ENCODE measurements around the gene CAPNS2. TPM values are rescaled to one million over a fixed set of nuclear protein-coding genes. Genes with fewer than 3 reads are reported as not detected.

CAPNS2 gene
- total RNA-seq, 4 donors from 2014 or later = 0.98 to 4.8 (median 3.6) TPM; not detected in 1

DNA sequence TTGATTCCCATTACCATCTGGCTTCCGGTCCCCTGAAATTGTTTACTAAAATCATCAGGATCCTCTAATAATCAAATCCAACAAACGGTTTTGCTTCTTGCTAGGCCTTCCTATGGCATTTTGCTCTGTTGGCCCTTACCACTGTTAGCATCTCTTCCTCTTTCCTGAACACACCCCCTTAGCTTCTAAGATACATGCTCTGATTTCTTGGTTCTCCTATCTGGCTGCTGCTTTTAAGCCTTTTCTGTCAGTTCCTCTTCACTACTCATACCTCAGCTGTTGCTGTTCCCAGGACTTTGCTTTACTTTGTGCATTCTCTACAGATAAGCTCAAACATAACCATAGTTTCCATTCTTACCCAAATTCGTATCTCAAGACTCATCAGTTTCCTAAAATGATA, 11.4 kb downstream of the CAPNS2 start:
- Histone ChIP-seq H3K27me3 (no peaks in the 10 kb centered on the region), H3K27ac (no peak overlapping the region), H3K9me3 (no peaks in the 10 kb centered on the region), H3K4me1 (peaks cover 0 to 30% (median 3%) of the 10 kb centered on the region in 4 donors), H3K4me3 (no peak overlapping the region), H3K36me3 (peaks cover 0 to 43% (median 2%) of the 10 kb centered on the region in 3 donors)
- no peak for DNase-seq (ENCODE audit: low spot score in 2 of 2)
- 81 to 85% methylated on average over 3 of the region's 3 CpGs for WGBS, 2 donors
- TF ChIP-seq EP300 (IDR thresholded peaks at IDR 0.05) = no peak
- TF ChIP-seq, protein P1, sequence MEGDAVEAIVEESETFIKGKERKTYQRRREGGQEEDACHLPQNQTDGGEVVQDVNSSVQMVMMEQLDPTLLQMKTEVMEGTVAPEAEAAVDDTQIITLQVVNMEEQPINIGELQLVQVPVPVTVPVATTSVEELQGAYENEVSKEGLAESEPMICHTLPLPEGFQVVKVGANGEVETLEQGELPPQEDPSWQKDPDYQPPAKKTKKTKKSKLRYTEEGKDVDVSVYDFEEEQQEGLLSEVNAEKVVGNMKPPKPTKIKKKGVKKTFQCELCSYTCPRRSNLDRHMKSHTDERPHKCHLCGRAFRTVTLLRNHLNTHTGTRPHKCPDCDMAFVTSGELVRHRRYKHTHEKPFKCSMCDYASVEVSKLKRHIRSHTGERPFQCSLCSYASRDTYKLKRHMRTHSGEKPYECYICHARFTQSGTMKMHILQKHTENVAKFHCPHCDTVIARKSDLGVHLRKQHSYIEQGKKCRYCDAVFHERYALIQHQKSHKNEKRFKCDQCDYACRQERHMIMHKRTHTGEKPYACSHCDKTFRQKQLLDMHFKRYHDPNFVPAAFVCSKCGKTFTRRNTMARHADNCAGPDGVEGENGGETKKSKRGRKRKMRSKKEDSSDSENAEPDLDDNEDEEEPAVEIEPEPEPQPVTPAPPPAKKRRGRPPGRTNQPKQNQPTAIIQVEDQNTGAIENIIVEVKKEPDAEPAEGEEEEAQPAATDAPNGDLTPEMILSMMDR (IDR thresholded peaks at IDR 0.05) = no peak
- TF ChIP-seq POLR2A (IDR thresholded peaks at IDR 0.05) = no peak

DNA sequence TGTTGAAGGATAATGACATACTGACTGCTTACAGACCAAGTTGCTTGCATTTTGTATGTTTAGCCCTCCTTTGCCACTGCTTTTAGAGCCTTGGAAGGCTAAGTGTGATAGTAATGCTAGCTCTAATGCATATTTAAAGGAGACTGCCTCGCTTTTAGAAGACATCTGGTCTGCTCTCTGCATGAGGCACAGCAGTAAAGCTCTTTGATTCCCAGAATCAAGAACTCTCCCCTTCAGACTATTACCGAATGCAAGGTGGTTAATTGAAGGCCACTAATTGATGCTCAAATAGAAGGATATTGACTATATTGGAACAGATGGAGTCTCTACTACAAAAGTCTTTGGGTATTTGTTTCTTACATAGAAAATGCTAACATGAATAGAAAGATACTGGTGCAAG, 19.1 kb downstream of the CAPNS2 start:
- H3K36me3 ChIP-seq = peaks cover 0 to 24% (median 0%) of the 10 kb centered on the region in 3 donors
- H3K27me3 ChIP-seq = no peaks in the 10 kb centered on the region
- 47 to 69% methylated on average over 2 of the region's 2 CpGs for WGBS, 2 donors
- no peak for TF ChIP-seq EP300 (IDR thresholded peaks at IDR 0.05)
- no peak for TF ChIP-seq POLR2A (IDR thresholded peaks at IDR 0.05)
- TF ChIP-seq, protein P1 (IDR thresholded peaks at IDR 0.05) = no peak
- H3K27ac ChIP-seq = no peak overlapping the region
- DNase-seq (ENCODE audit: low spot score in 2 of 2) = no peak
- H3K9me3 ChIP-seq = no peaks in the 10 kb centered on the region
- no peak overlapping the region for H3K4me3 ChIP-seq
- no peaks in the 10 kb centered on the region for H3K4me1 ChIP-seq

DNA sequence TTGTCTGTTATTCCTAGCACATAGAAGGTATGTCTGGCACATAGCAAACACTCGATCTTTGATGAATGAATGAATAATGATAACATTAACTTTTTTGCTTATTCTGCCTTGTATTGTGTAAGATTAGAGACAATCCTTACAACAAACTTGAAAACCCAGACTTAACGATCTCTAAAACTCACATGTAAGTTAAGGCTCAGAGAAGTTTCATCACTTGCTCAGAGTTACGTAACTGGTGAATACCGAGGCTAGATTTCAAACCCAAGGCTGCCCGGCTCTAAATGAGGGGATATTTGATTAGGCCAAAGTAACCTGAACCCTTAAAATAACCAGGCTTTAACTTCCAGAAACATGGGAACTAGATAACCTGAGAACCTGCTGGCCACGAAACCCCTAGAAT, 22.3 kb downstream of the CAPNS2 start:
- Histone ChIP-seq H3K4me1 (no peaks in the 10 kb centered on the region), H3K27me3 (no peaks in the 10 kb centered on the region), H3K36me3 (peaks cover 0 to 7% (median 0%) of the 10 kb centered on the region in 3 donors), H3K27ac (no peak overlapping the region), H3K4me3 (no peak overlapping the region), H3K9me3 (no peaks in the 10 kb centered on the region)
- WGBS, 2 donors = 77 to 87% methylated on average over 6 of the region's 6 CpGs
- no peak for DNase-seq (ENCODE audit: low spot score in 2 of 2)
- TF ChIP-seq EP300 (IDR thresholded peaks at IDR 0.05) (no peak), POLR2A (IDR thresholded peaks at IDR 0.05) (no peak)
- TF ChIP-seq, protein P1 (IDR thresholded peaks at IDR 0.05) = no peak

DNA sequence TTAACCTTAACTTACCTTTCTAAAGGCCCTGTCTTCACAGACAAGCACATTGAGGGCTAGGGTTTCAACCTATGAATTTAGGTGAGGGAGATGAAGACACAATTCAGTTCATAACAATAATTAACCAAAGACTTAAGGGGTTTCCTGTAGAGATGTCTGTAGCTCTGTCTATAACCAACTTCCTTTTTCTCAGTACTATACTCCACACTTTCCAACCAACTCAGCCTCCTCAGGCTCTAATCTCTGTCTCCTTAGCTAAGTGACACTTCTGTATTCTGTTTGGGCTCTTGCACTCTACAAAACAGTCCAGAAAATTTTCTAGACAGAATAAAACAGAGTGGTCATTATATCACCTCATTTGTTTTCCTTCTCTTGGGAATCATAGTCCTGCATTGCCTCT, 25.8 kb downstream of the CAPNS2 start:
- H3K27me3 ChIP-seq = no peaks in the 10 kb centered on the region
- H3K9me3 ChIP-seq = no peaks in the 10 kb centered on the region
- no peak overlapping the region for H3K27ac ChIP-seq
- no peak overlapping the region for H3K4me3 ChIP-seq
- DNase-seq (ENCODE audit: low spot score in 2 of 2) = no peak
- TF ChIP-seq POLR2A (IDR thresholded peaks at IDR 0.05) (no peak), EP300 (IDR thresholded peaks at IDR 0.05) (no peak)
- TF ChIP-seq, protein P1 (IDR thresholded peaks at IDR 0.05) = no peak
- H3K4me1 ChIP-seq = no peaks in the 10 kb centered on the region
- H3K36me3 ChIP-seq = no peaks in the 10 kb centered on the region

DNA sequence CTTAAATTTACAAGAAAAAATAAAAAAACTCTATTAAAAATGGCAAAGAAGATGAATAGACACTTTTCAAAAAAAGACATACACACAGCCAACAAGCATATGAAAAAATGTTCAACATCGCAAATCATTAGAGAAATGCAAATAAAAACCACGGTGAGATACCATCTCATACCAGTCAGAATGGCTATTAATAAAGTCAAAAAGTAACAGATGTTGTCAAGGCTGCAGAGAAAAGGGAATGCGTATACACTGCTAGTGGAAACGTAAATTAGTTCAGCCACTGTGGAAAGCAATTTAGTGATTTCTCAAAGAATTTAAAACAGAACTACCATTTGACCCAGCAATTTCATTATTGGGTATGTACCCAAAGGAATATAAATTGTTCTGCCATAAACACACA, 31.4 kb downstream of the CAPNS2 start:
- no peak for DNase-seq (ENCODE audit: low spot score in 2 of 2)
- TF ChIP-seq POLR2A (IDR thresholded peaks at IDR 0.05) = no peak
- no peak for TF ChIP-seq EP300 (IDR thresholded peaks at IDR 0.05)
- Histone ChIP-seq H3K4me1 (no peaks in the 10 kb centered on the region), H3K27ac (no peak overlapping the region), H3K4me3 (no peak overlapping the region), H3K9me3 (no peaks in the 10 kb centered on the region), H3K36me3 (no peaks in the 10 kb centered on the region), H3K27me3 (no peaks in the 10 kb centered on the region)
- 75 to 76% methylated on average over 4 of the region's 4 CpGs for WGBS, 2 donors

DNA sequence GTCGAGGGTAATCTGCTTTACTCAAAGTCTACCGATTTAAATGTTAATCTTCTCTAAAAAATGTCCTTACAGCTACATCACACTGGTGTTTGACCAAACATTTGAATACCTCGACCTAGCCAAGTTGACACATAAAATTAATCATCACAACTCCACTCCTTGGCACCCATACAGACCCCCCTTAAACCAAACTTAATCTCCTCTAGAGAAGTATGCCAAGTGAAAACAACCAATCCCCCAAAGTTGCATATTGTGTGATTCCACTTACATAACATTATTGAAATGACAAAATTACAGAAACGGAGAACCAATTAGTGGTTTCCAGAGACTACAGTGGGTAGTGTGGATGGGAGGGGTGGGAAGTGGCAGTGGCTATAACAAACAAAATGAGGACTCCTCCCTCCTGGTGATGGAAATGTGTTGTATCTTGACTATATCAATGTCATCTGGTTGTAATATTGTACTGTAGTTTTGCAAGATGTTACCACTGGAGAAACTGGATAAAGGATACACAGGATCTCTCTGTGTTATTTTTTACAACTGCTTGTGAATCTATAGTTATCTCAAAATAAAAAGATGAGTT, 39.4 kb downstream of the CAPNS2 start:
- Histone ChIP-seq H3K27me3 (no peaks in the 10 kb centered on the region), H3K4me1 (no peaks in the 10 kb centered on the region), H3K27ac (no peak overlapping the region), H3K36me3 (no peaks in the 10 kb centered on the region), H3K4me3 (no peak overlapping the region), H3K9me3 (no peaks in the 10 kb centered on the region)
- DNase-seq (ENCODE audit: low spot score in 2 of 2) = no peak
- TF ChIP-seq, protein P1 (IDR thresholded peaks at IDR 0.05) = no peak
- TF ChIP-seq POLR2A (IDR thresholded peaks at IDR 0.05) (no peak), EP300 (IDR thresholded peaks at IDR 0.05) (no peak)
- WGBS, 2 donors = 58 to 69% methylated on average over 4 of the region's 4 CpGs
